GM12872 (cell line): Measurements from ENCODE around the gene GNPDA1.

ENCODE experiments used
- CTCF ChIP-seq: IDR thresholded peaks from 3 replicates; pipeline ENCODE4 v1.5.1; 2011; ENCODE audit warnings: low read depth, mild to moderate bottlenecking, low read length, moderate library complexity; ENCODE audit not compliant: insufficient read depth

Gene GNPDA1

GRCh38 chr5:142025637-142026036 lies 12.8 kb upstream of the GNPDA1 start:
- TF ChIP-seq CTCF, result no peak

- no peak for TF ChIP-seq CTCF
These were observed 12.0 kb upstream of the GNPDA1 start for GRCh38 chr5:142024771-142025304.

- TF ChIP-seq CTCF, result no peak
These were observed 11.0 kb upstream of the GNPDA1 start for GRCh38 chr5:142023836-142024235.

- TF ChIP-seq CTCF, result no peak
These were observed 7.4 kb upstream of the GNPDA1 start for GRCh38 chr5:142020122-142020659.

- TF ChIP-seq CTCF, result no peak
These were observed 5.1 kb upstream of the GNPDA1 start for GRCh38 chr5:142017832-142018427.

GRCh38 chr5:142016556-142016955 lies 3.7 kb upstream of the GNPDA1 start:
- no peak for TF ChIP-seq CTCF

GRCh38 chr5:142015781-142016533 lies 3.1 kb upstream of the GNPDA1 start:
- TF ChIP-seq CTCF, result no peak
